HL-60/S4 treated with phorbol 12-myristate 13-acetate at 8.2 ng/mL for 4 days and 3 days (cell line): ENCODE results near the gene P2RY8.
"Not testable (repeated sequence)": the region's sequence is repeated elsewhere in the genome, so short reads cannot be mapped to it uniquely, and the experiment has no call there.

Experiments
- in situ Hi-C: fragments of 300-500 bp; cut with MboI; formaldehyde crosslinking; loops from 2 replicates; pipeline ENCODE4 v1.15.0; 2022; ENCODE audit warnings: low sequenced_read_pairs

P2RY8 gene

GRCh38 chrX:1465286-1466231 lies 71.4 kb downstream of the P2RY8 start:
- in situ Hi-C loops: loop anchor here (25.0 kb wide), 1 partner anchor 122 kb away; the partner anchor contains the start of gene AKAP17A

GRCh38 chrX:1464971-1465285 lies 72.1 kb downstream of the P2RY8 start:
- in situ Hi-C loops: loop anchor here (25.0 kb wide), 1 partner anchor 122 kb away; the partner anchor contains the start of gene AKAP17A

GRCh38 chrX:1464041-1464970 lies 72.7 kb downstream of the P2RY8 start:
- in situ Hi-C loops: loop anchor here (25.0 kb wide), 1 partner anchor 123 kb away; the partner anchor contains the start of gene AKAP17A

- in situ Hi-C loops: loop anchor here (25.0 kb wide), 1 partner anchor 124 kb away; the partner anchor contains the start of gene AKAP17A
Measured at GRCh38 chrX:1463581-1463980, 73.4 kb downstream of the P2RY8 start.

GRCh38 chrX:1462596-1463251 lies 74.3 kb downstream of the P2RY8 start:
- in situ Hi-C loops: loop anchor here (25.0 kb wide), 1 partner anchor 125 kb away; the partner anchor contains the start of gene AKAP17A

- in situ Hi-C loops: loop anchor here (25.0 kb wide), 1 partner anchor 125 kb away; the partner anchor contains the start of gene AKAP17A
Measured at GRCh38 chrX:1462110-1462509, 74.9 kb downstream of the P2RY8 start.

- in situ Hi-C loops: loop anchor here (25.0 kb wide), 1 partner anchor 131 kb away; the partner anchor contains the start of gene AKAP17A
Measured at GRCh38 chrX:1455948-1456280, 81.1 kb downstream of the P2RY8 start.

GRCh38 chrX:1453951-1454785 lies 82.8 kb downstream of the P2RY8 start:
- in situ Hi-C loops: loop anchor here (25.0 kb wide), 1 partner anchor 133 kb away; the partner anchor contains the start of gene AKAP17A

- in situ Hi-C loops: loop anchor here (25.0 kb wide), 1 partner anchor 134 kb away; the partner anchor contains the start of gene AKAP17A
Measured at GRCh38 chrX:1453395-1453783, 83.6 kb downstream of the P2RY8 start.

GRCh38 chrX:1452516-1453394 lies 84.2 kb downstream of the P2RY8 start, which contains the start of gene ASMTL:
Gene ASMTL (minus strand): TSS chrX:1452909. CDS start chrX:1452840, 69 bp downstream.
- in situ Hi-C loops: loop anchor here (25.0 kb wide), 1 partner anchor 135 kb away; the partner anchor contains the start of gene AKAP17A

- in situ Hi-C loops: loop anchor here (25.0 kb wide), 1 partner anchor 135 kb away; the partner anchor contains the start of gene AKAP17A
Measured at GRCh38 chrX:1451661-1452515, 85.1 kb downstream of the P2RY8 start.

GRCh38 chrX:1451251-1451660 lies 85.7 kb downstream of the P2RY8 start:
- in situ Hi-C loops: loop anchor here (25.0 kb wide), 1 partner anchor 136 kb away; the partner anchor contains the start of gene AKAP17A

GRCh38 chrX:1450361-1451161 lies 86.4 kb downstream of the P2RY8 start:
- in situ Hi-C loops: loop anchor here (25.0 kb wide), 1 partner anchor 137 kb away; the partner anchor contains the start of gene AKAP17A

- in situ Hi-C loops: loop anchor here (25.0 kb wide), 1 partner anchor 138 kb away; the partner anchor contains the start of gene AKAP17A
Measured at GRCh38 chrX:1449823-1450149, 87.2 kb downstream of the P2RY8 start.

GRCh38 chrX:1449036-1449822 lies 87.8 kb downstream of the P2RY8 start:
- in situ Hi-C loops: no loop called here

GRCh38 chrX:1448573-1449001 lies 88.4 kb downstream of the P2RY8 start:
- in situ Hi-C loops: not testable (repeated sequence)
